Caki2 (cell line): ENCODE measurements around the gene SLC44A1. TPM values are rescaled to one million over a fixed set of nuclear protein-coding genes. Genes with fewer than 3 reads are reported as not detected.
A peak's percentile ranks its signal among the peaks of the same experiment; 100 is the strongest.
"Not testable (repeated sequence)": the region's sequence is repeated elsewhere in the genome, so short reads cannot be mapped to it uniquely, and the experiment has no call there.

ENCODE experiments used
- DNase-seq: peaks from one replicate; pipeline ENCODE4 v3.0.0-alpha.2; 2015; ENCODE audit warnings: low read depth
- in situ Hi-C: cut with HindIII; loops from 2 replicates; pipeline ENCODE4 v1.10.0; 2016; ENCODE audit warnings: low sequenced_read_pairs, low pct_unique_long_range_greater_than_20kb, mixed read lengths
- total RNA-seq: library from RNA; depleted of rRNA; stranded (reverse); fragments of >200 nt; shearing (Covaris generic); gene quantifications from 2 replicates; pipeline ENCODE4 v1.2.3, GENCODE V29; 2014; ENCODE audit warnings: low replicate concordance

Gene SLC44A1
- total RNA-seq, 1 experiment from 2014 or later, result 35.6 TPM

GRCh38 chr9:105259731-105260612, 15.5 kb downstream of the SLC44A1 start:
- DNase-seq, result no peak
- in situ Hi-C loops, result no loop called here

GRCh38 chr9:105262497-105262896, 18.0 kb downstream of the SLC44A1 start:
- DNase-seq, result no peak
- in situ Hi-C loops, result no loop called here

- in situ Hi-C loops, result no loop called here
- DNase-seq, result peak; percentile 41
Observed at GRCh38 chr9:105264380-105264779, 19.9 kb downstream of the SLC44A1 start.

GRCh38 chr9:105268254-105268653, 23.8 kb downstream of the SLC44A1 start:
- DNase-seq, in situ Hi-C loops: not testable (repeated sequence)

GRCh38 chr9:105269593-105269992, 25.1 kb downstream of the SLC44A1 start:
- in situ Hi-C loops, result no loop called here
- DNase-seq, result no peak

- in situ Hi-C loops, result no loop called here
- no peak for DNase-seq
Observed at GRCh38 chr9:105270711-105271110, 26.3 kb downstream of the SLC44A1 start.

- in situ Hi-C loops, result no loop called here
- no peak for DNase-seq
Observed at GRCh38 chr9:105273731-105274130, 29.3 kb downstream of the SLC44A1 start.

GRCh38 chr9:105275111-105275510, 30.7 kb downstream of the SLC44A1 start:
- DNase-seq, result no peak
- in situ Hi-C loops, result no loop called here

- in situ Hi-C loops, result no loop called here
Observed at GRCh38 chr9:105275938-105276337, 31.5 kb downstream of the SLC44A1 start.

GRCh38 chr9:105278751-105279150, 34.3 kb downstream of the SLC44A1 start:
- DNase-seq, result no peak
- in situ Hi-C loops, result no loop called here

More at GRCh38 chr9:105275938-105276337, 31.5 kb downstream of the SLC44A1 start:
- DNase-seq, result no peak

GRCh38 chr9:105280691-105281090, 36.2 kb downstream of the SLC44A1 start:
- no peak for DNase-seq
- in situ Hi-C loops, result no loop called here

- in situ Hi-C loops, result no loop called here
- no peak for DNase-seq
Observed at GRCh38 chr9:105281272-105281671, 36.8 kb downstream of the SLC44A1 start.

- no peak for DNase-seq
Observed at GRCh38 chr9:105281926-105282325, 37.5 kb downstream of the SLC44A1 start.

GRCh38 chr9:105282870-105283621, 38.6 kb downstream of the SLC44A1 start:
- in situ Hi-C loops, result no loop called here
- no peak for DNase-seq

More at GRCh38 chr9:105281926-105282325, 37.5 kb downstream of the SLC44A1 start:
- in situ Hi-C loops, result no loop called here

GRCh38 chr9:105283795-105284194, 39.3 kb downstream of the SLC44A1 start:
- in situ Hi-C loops, result no loop called here
- no peak for DNase-seq

GRCh38 chr9:105284463-105284862, 40.0 kb downstream of the SLC44A1 start:
- DNase-seq, result no peak
- in situ Hi-C loops, result no loop called here

GRCh38 chr9:105286098-105286497, 41.6 kb downstream of the SLC44A1 start:
- in situ Hi-C loops, result no loop called here
- DNase-seq, result no peak

GRCh38 chr9:105289305-105289704, 44.9 kb downstream of the SLC44A1 start:
- in situ Hi-C loops, result no loop called here

GRCh38 chr9:105290418-105290817, 46.0 kb downstream of the SLC44A1 start:
- in situ Hi-C loops, result no loop called here
- no peak for DNase-seq

More at GRCh38 chr9:105289305-105289704, 44.9 kb downstream of the SLC44A1 start:
- DNase-seq, result no peak
